ENCODE measurements around the gene GSG1L. TPM values are rescaled to one million over a fixed set of nuclear protein-coding genes. Genes with fewer than 3 reads are reported as not detected.

GSG1L gene
- total and polyA plus RNA-seq, 4 donors, result not detected

DNA sequence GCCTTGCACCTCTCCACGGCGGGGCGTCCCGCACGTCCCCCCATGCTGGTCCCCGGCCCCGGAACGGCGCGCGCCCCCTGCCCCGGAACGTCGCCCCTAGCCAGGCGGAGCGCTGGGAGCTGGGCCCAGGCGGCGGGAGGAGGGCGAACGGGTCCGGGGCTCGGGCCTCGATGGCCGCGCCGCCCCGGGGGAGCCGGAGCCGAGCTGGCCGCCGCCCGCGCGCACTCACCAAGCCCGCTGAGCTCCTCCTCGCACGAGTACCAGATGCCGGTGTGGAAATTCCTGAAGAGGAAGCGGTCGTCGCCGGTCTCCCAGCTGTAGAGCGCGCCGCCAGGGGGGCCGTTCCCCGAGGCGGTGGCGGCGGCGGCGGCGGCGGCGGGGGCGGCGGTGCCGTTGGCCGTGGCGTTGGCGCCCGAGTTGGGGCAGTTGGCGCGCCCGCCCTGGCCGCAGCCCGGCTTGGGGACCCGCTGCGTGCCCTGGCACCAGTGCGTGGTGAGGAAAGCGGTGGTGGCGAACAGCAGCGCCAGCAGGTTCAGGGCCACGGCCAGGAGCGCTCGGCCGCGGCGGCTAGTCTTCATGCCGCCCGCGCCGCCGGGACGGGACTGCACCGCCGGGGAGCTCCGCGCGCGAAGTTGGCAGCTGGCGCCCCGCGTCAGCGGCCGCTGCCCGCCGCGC, 530 bp downstream of the GSG1L start:
- Histone ChIP-seq H3K4me3 (ENCODE audit: low read depth in 1 of 3, low read length in 3 of 3) (peak overlapping the region in 1 of 3 donors; percentile 40), H3K27me3 (ENCODE audit: control insufficient read depth in 4 of 4, insufficient read depth in 4 of 4, low read length in 3 of 4) (peaks cover 0 to 18% (median 5%) of the 10 kb centered on the region in 4 donors)
- no peak for DNase-seq (ENCODE audit: low spot score)

More for the DNA sequence above, 530 bp downstream of the GSG1L start:
- TF ChIP-seq, protein P1, sequence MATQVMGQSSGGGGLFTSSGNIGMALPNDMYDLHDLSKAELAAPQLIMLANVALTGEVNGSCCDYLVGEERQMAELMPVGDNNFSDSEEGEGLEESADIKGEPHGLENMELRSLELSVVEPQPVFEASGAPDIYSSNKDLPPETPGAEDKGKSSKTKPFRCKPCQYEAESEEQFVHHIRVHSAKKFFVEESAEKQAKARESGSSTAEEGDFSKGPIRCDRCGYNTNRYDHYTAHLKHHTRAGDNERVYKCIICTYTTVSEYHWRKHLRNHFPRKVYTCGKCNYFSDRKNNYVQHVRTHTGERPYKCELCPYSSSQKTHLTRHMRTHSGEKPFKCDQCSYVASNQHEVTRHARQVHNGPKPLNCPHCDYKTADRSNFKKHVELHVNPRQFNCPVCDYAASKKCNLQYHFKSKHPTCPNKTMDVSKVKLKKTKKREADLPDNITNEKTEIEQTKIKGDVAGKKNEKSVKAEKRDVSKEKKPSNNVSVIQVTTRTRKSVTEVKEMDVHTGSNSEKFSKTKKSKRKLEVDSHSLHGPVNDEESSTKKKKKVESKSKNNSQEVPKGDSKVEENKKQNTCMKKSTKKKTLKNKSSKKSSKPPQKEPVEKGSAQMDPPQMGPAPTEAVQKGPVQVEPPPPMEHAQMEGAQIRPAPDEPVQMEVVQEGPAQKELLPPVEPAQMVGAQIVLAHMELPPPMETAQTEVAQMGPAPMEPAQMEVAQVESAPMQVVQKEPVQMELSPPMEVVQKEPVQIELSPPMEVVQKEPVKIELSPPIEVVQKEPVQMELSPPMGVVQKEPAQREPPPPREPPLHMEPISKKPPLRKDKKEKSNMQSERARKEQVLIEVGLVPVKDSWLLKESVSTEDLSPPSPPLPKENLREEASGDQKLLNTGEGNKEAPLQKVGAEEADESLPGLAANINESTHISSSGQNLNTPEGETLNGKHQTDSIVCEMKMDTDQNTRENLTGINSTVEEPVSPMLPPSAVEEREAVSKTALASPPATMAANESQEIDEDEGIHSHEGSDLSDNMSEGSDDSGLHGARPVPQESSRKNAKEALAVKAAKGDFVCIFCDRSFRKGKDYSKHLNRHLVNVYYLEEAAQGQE (IDR thresholded peaks at IDR 0.05), result no peak
- TF ChIP-seq SP1 (IDR thresholded peaks at IDR 0.05), result no peak
- TF ChIP-seq, protein P2, sequence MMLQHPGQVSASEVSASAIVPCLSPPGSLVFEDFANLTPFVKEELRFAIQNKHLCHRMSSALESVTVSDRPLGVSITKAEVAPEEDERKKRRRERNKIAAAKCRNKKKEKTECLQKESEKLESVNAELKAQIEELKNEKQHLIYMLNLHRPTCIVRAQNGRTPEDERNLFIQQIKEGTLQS (IDR thresholded peaks at IDR 0.05), result no peak
- TF ChIP-seq, protein P3, sequence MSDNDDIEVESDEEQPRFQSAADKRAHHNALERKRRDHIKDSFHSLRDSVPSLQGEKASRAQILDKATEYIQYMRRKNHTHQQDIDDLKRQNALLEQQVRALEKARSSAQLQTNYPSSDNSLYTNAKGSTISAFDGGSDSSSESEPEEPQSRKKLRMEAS (IDR thresholded peaks at IDR 0.05), result no peak
- TF ChIP-seq HNF4G (IDR thresholded peaks at IDR 0.05), result no peak
- TF ChIP-seq HNF4A (conservative IDR thresholded peaks at IDR 0.05), result no peak
- no peak for TF ChIP-seq EGR1 (IDR thresholded peaks at IDR 0.05; ENCODE audit: low read depth in 2 of 2)
- TF ChIP-seq, protein P4, sequence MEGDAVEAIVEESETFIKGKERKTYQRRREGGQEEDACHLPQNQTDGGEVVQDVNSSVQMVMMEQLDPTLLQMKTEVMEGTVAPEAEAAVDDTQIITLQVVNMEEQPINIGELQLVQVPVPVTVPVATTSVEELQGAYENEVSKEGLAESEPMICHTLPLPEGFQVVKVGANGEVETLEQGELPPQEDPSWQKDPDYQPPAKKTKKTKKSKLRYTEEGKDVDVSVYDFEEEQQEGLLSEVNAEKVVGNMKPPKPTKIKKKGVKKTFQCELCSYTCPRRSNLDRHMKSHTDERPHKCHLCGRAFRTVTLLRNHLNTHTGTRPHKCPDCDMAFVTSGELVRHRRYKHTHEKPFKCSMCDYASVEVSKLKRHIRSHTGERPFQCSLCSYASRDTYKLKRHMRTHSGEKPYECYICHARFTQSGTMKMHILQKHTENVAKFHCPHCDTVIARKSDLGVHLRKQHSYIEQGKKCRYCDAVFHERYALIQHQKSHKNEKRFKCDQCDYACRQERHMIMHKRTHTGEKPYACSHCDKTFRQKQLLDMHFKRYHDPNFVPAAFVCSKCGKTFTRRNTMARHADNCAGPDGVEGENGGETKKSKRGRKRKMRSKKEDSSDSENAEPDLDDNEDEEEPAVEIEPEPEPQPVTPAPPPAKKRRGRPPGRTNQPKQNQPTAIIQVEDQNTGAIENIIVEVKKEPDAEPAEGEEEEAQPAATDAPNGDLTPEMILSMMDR (IDR thresholded peaks at IDR 0.05; ENCODE audit: low read depth, low read length, missing input control), result no peak
- no peak for TF ChIP-seq FOXA2 (IDR thresholded peaks at IDR 0.05)
- TF ChIP-seq, protein P5, sequence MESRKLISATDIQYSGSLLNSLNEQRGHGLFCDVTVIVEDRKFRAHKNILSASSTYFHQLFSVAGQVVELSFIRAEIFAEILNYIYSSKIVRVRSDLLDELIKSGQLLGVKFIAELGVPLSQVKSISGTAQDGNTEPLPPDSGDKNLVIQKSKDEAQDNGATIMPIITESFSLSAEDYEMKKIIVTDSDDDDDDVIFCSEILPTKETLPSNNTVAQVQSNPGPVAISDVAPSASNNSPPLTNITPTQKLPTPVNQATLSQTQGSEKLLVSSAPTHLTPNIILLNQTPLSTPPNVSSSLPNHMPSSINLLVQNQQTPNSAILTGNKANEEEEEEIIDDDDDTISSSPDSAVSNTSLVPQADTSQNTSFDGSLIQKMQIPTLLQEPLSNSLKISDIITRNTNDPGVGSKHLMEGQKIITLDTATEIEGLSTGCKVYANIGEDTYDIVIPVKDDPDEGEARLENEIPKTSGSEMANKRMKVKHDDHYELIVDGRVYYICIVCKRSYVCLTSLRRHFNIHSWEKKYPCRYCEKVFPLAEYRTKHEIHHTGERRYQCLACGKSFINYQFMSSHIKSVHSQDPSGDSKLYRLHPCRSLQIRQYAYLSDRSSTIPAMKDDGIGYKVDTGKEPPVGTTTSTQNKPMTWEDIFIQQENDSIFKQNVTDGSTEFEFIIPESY (IDR thresholded peaks at IDR 0.05), result no peak
- TF ChIP-seq YY1 (IDR thresholded peaks at IDR 0.05), result no peak
- TF ChIP-seq GABPA (IDR thresholded peaks at IDR 0.05 in 1 of 2, conservative IDR thresholded peaks at IDR 0.05 in 1 of 2), result no peak
- TF ChIP-seq TAF1 (conservative IDR thresholded peaks at IDR 0.05), result no peak
- TF ChIP-seq RXRA (IDR thresholded peaks at IDR 0.05), result no peak
- no peak for TF ChIP-seq NR2F2 (IDR thresholded peaks at IDR 0.05)
- Histone ChIP-seq H3K36me3 (ENCODE audit: control insufficient read depth in 4 of 4, insufficient read depth in 3 of 4, low read depth in 1 of 4, low read length in 3 of 4) (no peaks in the 10 kb centered on the region), H3K4me1 (ENCODE audit: control insufficient read depth in 4 of 4, insufficient read depth in 4 of 4, low read length in 3 of 4) (peaks cover 0 to 8% (median 5%) of the 10 kb centered on the region in 4 donors), H3K27ac (ENCODE audit: low read depth in 1 of 2, low read length in 2 of 2) (no peak overlapping the region), H3K9me3 (ENCODE audit: control insufficient read depth in 4 of 4, low read length in 3 of 4) (no peaks in the 10 kb centered on the region), H3K9ac (ENCODE audit: low read depth in 1 of 2, low read length in 2 of 2) (no peak overlapping the region)
- WGBS, result 2% methylated on average over 99 of the region's 99 CpGs
